ENCODE results near the gene BACH2. TPM values are rescaled to one million over a fixed set of nuclear protein-coding genes. Genes with fewer than 3 reads are reported as not detected.
A peak's percentile ranks its signal among the peaks of the same experiment; 100 is the strongest.

BACH2 gene
- total and polyA plus RNA-seq, 9 of the 15 experiments (the other 6 are each of a cell fraction or from before 2014, with no cell fraction given), result 0.06 to 3.1 (median 0.59) TPM

GRCh38 chr6:90184334-90185298, 112.0 kb downstream of the BACH2 start:
- Histone ChIP-seq H4K20me1 (replicated peaks; ENCODE audit: control insufficient read depth, insufficient read depth, low read length) (no peaks in the 10 kb centered on the region), H3K27me3 (ENCODE audit: control insufficient read depth in 2 of 2, insufficient read depth in 2 of 2, low read length in 2 of 2) (no peaks in the 10 kb centered on the region), H3K9me1 (ENCODE audit: control insufficient read depth, insufficient read depth, low read length) (no peaks in the 10 kb centered on the region), H3K36me3 (ENCODE audit: control insufficient read depth, insufficient read depth, low read length) (no peaks in the 10 kb centered on the region), H2AFZ (ENCODE audit: low read depth, low read length) (peak overlapping the region; percentile 53), H3K9me3 (replicated peaks; ENCODE audit: control insufficient read depth, insufficient read depth, low read depth, low read length) (no peaks in the 10 kb centered on the region), H3K79me2 (ENCODE audit: control insufficient read depth, insufficient read depth, low read length) (no peaks in the 10 kb centered on the region), H3K4me2 (ENCODE audit: insufficient read depth, low read length) (0 out of 2 replicates have a peak overlapping the region, but pooled peaks have one; percentile 6), H3K9ac (ENCODE audit: insufficient read depth in 1 of 2, low read depth in 2 of 2, low read length in 2 of 2) (no peak overlapping the region; a peak in 1 of 4 replicates), H3K4me3 (no peak overlapping the region), H3K27ac (ENCODE audit: extremely low read depth, low read depth, low read length) (no peak overlapping the region), H3K4me1 (replicated peaks in 1 of 2; ENCODE audit: control insufficient read depth in 2 of 2, insufficient read depth in 2 of 2, low read length in 2 of 2) (peaks cover 0 to 33% of the 10 kb centered on the region in 2 experiments; a peak in 2 of 5 replicates)
- ChIA-PET CTCF (ENCODE audit: low intra/inter-chr PET ratio) (no interaction called here), POLR2A (no interaction called here)
- no TSS peak for BruUV-seq (replicated peaks)
- DNase-seq (ENCODE audit: extremely low read depth in 1 of 4, low spot score in 3 of 4) (peak in 3 of 4 experiments; percentile 27 to 79 (median 58)), ATAC-seq (peak; percentile 83), FAIRE-seq (peak; percentile 74)
- in situ Hi-C loops (cut with MboI) (no loop called here), intact Hi-C loops (cut with micrococcal nuclease) (loop anchor here (10.0 kb wide), 3 partner anchors 100 to 290 kb away; no protein-coding TSS in a partner anchor)
- WGBS (ENCODE audit: insufficient coverage, low coverage, missing lambda C conversion rate), result 9% methylated on average over 8 of the region's 8 CpGs
- TF ChIP-seq SP1 (CRISPR knock-in tag; IDR thresholded peaks at IDR 0.05) (peak; percentile 35; the same call in 1 of the 2 replicates), ZBTB9 (CRISPR knock-in tag; IDR thresholded peaks at IDR 0.05) (no peak), POLR2AphosphoS5 (IDR thresholded peaks at IDR 0.05; ENCODE audit: control insufficient read depth, insufficient read depth, low read depth, low read length) (peak; percentile 49; the same call in 1 of the 2 replicates), HOXB6 (CRISPR knock-in tag; IDR thresholded peaks at IDR 0.05; ENCODE audit: borderline replicate concordance) (no peak), TRIM25 (IDR thresholded peaks at IDR 0.05; ENCODE audit: borderline replicate concordance) (no peak), TCF3 (CRISPR knock-in tag; IDR thresholded peaks at IDR 0.05) (peak; percentile 85), TEAD1 (CRISPR knock-in tag; IDR thresholded peaks at IDR 0.05) (peak; percentile 27 to 67; a peak in 1 of 4 replicates), SREBF2 (CRISPR knock-in tag; IDR thresholded peaks at IDR 0.05) (no peak), ZFP36 (IDR thresholded peaks at IDR 0.05; ENCODE audit: low read depth, low read length, partially characterized antibody) (no peak), HLTF (IDR thresholded peaks at IDR 0.05) (no peak), RAD21 (CRISPR knock-in tag; conservative IDR thresholded peaks at IDR 0.05 in 1 of 2, IDR thresholded peaks at IDR 0.05 in 1 of 2) (peak in 1 of 2 experiments; percentile 30; a peak in 3 of 4 replicates), NCOR1 (IDR thresholded peaks at IDR 0.05) (peak; percentile 51; the same call in 1 of the 2 replicates), ARID1B (IDR thresholded peaks at IDR 0.05) (peak; percentile 70), SMAD4 (CRISPR knock-in tag; conservative IDR thresholded peaks at IDR 0.05) (0 out of 2 replicates have a peak, but pooled peaks have one; percentile 27)
- TF ChIP-seq, protein P1, sequence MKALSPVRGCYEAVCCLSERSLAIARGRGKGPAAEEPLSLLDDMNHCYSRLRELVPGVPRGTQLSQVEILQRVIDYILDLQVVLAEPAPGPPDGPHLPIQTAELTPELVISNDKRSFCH (CRISPR knock-in tag; IDR thresholded peaks at IDR 0.05), result no peak
- TF ChIP-seq, protein P1 (tag; IDR thresholded peaks at IDR 0.05), result 0 out of 2 replicates have a peak, but pooled peaks have one; percentile 16
- TF ChIP-seq, protein P2, sequence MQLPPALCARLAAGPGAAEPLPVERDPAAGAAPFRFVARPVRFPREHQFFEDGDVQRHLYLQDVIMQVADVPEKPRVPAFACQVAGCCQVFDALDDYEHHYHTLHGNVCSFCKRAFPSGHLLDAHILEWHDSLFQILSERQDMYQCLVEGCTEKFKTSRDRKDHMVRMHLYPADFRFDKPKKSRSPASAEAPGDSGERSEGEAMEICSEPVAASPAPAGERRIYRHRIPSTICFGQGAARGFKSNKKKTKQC (CRISPR knock-in tag; IDR thresholded peaks at IDR 0.05), result no peak

Data from K562 (cell line).